GM18519 (cell line): ENCODE measurements around the gene ORM2.

ENCODE experiments used
- ATAC-seq: cut with Tn5 transposase; IDR thresholded peaks from one replicate; pipeline ENCODE4 v1.9.1; 2021; ENCODE audit warnings: mild to moderate bottlenecking, moderate library complexity; ENCODE audit not compliant: unreplicated experiment, low FRiP score

ORM2 gene

DNA sequence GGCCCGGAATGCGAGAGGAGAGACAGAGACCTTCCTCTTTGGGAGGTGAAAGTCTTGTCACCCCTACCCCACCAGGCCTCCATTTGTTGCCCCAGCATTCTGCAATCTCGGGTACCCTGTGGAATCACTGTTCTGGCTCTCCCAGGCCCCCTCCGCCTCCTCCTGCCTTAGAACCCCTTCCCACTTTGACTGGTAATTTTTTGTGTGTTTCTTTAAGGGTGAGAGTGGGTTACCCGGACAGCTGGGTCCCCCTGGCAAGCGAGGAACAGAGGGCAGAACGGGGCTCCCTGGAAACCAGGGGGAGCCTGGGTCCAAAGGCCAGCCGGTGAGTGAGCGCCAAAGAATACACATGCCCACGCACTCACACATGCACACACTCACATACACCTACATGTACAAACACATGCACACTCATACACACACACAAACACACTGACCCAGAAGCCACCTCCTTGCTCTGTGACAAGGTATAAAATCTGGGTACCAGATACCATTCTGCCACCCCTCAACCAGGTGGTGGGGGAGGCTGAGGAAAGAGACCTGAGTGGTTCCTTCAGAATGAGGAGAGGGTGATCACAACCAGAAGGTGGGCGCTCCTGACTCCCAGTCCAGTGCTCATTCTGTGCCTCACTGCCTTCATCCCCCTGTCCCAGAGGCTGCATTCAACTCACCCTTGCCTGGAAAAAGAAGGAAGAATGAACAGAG is 37.6 kb upstream of the ORM2 start:
- ATAC-seq: no peak

DNA sequence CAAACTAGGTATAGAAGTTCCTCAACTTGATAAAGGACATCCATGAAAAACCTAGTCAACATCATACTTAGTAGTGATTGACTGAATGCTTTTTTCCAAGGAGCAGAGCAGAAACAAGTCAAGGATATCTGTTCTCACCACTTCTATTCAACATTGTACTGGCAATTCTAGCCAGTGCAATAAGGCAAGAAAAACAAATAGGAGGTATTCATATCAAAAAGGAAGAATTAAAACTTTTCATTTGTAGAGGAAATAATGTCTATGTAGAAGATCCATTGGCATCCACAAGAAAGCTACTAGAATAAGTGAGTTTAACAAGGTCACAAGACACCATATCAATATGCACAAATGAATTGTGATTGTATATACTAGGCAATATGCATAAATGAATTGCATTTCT is 35.0 kb upstream of the ORM2 start:
- ATAC-seq: no peak

DNA sequence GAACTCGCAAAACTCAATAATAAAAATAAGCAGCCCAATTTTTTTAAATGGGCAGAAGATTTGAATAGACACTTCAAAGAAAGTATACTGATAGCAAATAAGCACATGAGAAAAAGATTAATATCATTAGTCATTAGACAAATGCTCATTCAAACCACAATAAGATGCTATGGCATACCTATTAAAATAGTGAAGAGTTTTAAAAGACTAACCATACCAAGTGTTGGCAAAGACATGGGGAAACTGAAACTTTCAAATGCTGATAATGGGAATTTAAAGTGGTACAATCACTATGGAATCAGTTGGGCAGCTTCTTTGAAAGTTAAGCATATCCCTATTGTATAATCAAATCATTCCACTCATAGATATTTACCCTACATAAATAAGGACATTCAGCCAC is 33.3 kb upstream of the ORM2 start:
- no peak for ATAC-seq

DNA sequence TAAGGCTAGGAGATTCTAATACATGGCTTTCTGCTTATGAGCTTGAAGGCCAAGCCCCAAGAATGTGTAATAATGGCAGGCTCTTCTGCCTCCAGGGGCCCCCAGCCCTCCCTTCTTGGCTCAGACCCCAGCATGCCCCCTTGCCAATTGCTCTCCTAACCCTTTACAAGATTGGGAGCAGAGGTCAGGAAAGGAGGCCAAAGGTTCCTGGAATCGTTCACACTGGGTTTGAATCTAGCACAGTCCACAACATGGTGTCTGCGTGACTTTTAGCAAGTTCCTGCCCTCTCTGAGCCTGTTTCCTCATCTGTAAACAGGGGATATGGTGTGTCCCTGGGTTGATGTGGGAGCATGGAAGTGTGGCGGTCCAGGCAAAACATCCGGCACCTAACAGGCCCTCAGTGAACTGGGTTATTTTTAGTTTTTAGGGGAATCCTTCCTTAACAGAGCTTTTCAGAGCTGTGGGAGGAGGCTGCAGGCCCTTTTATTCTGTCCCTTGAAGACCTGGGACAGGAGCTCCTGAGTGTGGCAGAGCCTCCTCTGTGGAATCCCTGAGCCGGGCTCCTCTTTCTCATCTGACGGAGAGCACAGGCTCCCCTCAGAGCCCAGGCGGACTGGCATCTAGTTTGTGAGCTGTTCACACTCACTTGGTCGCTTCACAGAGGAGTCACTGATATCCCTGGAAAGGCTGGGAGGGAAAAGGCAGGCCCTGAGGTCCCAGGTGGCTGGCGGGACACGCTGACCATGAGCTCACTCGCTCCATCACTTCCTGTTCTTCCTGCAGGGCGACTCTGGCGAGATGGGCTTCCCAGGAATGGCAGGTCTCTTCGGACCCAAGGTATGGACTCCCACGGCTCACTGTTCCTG is 30.1 kb upstream of the ORM2 start:
- no peak for ATAC-seq

DNA sequence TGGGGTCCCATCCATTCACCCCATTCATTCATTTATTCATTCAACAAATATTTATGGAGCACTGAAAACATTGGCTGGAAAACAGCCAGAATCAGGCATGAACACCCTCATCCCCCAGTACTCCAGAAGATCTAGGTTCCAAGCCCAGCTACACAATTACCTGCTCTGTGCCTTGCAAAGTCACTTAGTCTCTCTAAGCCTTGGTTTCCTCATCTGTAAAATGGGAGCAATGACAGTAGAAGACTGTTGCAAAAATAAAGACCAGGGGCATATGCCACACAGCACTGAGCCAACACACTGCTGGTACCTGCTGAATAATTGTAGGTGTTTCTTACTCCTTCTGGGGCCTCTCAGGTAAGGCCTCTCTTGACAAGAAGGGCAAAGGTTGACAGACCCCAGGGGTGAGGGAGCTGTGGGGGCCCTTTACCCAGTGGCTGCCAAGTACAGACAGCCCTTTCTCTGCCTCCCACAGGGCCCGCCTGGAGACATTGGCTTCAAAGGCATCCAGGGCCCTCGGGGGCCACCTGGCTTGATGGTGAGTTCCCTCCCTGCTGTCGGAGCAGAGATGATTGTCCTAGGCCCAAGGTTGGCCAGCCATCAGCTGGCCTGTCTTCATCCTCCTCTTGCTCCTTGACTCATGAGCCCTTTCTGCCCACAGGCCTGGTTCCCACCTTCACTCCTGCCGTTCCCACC is 29.4 kb upstream of the ORM2 start:
- no peak for ATAC-seq

DNA sequence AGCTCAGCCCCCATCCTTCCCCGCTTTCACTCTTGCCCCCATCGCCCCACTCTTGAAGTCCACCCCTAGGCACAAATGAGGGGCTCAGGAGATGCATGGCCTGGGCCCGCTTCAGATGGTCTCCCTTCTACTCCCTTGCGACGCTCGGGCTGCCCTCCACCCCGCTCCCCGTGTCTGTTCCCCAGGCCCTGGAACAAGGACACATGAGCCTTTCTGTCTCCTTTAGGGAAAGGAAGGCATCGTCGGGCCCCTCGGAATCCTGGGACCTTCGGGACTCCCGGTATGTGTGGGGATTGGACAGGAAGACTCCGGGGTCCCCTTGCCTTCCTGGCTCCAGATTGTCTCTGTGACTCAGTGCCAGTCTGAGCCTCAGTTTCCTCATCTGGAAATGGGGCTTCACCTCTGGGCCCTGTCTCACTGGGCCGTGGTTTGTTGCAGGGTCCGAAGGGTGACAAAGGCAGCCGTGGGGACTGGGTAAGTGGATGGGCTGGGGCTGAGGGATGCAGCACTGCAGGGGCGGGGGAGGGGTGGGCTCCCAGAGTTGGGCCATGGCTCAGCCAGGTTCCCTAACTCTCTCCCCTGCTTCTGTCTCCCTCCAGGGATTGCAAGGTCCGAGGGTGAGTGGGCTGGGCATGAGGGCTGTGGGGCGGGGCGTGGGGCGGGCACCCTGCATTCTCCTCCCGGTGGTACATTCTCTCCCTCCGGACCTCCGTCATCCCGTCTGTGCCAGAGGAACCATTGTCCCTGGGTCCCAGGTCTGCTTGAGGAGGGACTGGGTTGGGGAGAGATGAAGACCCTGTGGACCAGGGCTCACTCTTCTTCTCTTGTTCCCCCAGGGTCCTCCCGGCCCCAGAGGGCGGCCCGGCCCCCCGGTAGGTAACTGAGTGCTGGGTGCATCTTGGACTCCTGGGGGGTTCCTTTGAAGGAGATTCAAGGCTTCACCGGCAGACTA is 28.5 kb upstream of the ORM2 start:
- ATAC-seq: no peak

DNA sequence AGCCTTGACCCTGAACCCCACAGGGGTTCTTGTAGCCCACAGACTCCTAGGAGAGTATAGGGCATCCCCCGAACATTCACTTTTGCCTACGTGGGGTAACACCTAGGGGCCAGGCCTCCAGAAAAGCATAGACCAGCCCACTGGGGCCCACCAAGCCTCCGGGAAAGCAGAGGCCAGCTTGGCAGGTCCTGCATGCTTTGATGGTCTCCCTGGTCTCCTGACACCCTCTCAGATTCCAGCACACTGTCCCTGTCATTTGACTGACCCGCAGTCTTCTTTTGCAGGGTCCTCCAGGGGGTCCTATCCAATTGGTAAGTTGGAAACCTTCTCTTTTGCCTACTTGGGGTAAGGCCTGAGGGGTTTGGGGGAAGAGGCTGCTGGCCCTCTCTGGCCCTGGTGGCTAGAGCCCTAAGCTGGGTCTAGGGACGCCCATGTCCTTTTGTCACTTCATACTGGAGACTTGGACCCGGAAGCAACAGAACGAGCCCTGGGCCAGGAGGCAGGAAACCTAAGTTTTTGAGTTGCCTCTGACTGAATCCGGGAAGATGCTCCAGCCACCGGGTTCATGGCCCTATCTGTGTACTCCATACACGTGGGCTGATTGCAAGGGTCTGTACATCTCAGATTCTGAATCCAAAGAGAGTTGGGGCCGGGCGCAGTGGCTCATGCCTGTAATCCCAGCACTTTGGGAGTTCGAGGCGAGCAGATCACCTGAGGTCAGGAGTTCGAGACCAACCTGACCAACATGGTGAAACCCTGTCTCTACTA is 27.7 kb upstream of the ORM2 start:
- ATAC-seq: no peak

DNA sequence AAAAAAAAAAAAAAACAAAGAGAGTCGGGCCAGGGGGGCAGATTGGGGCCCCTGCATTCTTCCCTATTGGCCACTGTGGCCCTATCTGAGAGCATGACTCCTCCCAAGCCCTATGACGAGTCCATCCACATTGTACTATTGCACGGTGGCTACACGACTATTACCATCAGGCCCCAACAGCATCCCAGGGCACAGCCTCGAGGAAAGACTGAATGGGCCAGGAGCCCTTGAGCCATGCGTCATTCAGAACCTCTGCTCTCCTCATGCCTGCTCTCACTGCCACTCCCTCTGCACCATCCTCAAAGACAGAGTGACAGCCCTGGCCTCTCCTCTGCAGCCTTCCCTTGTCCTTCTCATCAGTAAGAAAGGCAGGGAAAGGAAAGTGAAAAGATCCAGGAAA is 26.9 kb upstream of the ORM2 start:
- no peak for ATAC-seq

DNA sequence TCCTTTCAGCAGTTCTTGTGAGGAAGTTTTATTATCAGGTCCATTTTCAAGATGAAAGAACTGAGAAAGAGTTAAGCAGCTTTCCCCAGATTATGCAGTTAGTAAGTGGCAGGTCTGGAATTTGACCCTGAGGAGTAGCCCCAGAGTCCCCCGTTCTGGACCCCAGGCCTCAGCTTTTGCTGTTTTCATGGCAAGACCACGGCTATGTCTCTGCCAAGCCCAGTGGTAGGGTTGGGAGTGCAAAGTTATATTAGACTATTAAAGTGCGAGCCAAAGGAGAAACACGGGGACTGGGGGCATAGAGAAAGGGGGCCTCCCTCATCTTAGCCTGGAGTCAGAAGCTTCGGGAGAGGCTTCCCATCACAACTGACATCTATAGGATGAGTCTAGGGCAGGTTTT is 26.1 kb upstream of the ORM2 start:
- no peak for ATAC-seq

DNA sequence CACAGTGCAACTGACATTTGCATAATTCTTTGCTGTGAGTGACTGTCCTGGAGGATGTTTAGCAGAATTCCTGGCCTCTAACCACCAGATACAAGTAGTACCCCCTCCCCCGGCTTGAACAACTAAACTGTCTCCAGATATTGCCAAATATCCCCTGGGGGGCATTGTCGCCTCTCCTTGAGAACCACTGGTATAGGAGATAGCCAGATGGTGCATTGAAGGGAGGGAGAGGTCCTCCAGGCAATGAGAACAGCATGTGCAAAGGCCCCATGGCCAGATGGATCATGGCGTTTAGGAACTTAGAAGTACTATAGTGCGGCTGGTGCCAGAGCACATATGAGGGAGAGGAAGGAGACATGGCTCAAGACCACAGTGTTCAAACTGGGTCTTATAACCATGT is 25.7 kb upstream of the ORM2 start:
- no peak for ATAC-seq

DNA sequence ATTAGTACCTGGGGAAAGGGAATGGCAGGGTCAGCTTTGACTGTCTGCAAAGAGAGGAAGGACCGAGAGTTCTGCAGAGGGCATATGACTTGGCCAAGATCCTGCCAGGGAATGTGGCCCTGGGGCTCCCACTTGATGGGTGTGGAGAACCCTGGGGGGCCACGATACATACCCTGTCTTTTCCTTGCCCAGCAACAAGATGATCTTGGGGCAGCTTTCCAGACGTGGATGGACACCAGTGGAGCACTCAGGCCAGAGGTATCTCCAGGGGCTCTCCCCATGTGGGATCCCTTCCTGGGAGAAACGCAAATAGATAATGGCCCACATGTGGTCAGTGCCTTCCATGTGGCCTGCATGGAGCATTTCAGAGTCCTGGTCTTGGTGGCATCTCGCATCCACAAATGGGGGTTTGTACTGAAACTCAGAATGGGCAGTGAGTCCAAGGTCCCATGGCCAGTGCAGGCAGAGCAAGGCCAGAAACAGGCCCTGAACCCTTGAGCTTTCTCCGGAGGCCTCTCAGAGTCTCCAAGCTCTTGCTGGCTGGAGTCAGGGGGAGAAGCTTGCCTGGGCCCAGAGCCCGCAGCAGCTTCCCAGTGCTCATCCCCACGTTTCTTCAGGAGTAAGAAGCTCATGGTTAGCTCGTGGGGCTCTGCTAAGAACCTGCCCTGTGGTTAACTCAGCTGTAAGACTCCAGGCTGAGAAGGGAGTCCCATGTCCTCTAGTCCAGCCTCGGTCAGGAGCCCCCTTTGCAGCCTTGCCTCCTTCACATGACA is 25.1 kb upstream of the ORM2 start:
- ATAC-seq: no peak

DNA sequence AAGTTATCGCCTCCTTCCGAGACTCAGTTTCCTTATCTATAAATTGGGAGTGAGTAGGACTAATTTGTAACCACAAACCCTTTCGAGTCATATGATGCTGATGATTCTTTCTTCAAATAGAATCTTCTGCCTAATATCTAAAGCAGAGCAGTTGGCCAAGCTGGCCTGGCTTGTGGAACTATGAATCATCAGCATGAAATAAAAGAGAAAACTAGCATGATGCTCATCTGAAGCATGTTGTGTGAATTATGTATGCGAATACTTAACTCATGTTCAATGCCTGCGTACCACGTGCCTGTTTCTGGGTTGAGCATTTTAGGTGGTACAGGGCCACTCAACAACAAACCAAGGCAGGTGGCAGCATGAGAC is 21.8 kb upstream of the ORM2 start:
- ATAC-seq: no peak

DNA sequence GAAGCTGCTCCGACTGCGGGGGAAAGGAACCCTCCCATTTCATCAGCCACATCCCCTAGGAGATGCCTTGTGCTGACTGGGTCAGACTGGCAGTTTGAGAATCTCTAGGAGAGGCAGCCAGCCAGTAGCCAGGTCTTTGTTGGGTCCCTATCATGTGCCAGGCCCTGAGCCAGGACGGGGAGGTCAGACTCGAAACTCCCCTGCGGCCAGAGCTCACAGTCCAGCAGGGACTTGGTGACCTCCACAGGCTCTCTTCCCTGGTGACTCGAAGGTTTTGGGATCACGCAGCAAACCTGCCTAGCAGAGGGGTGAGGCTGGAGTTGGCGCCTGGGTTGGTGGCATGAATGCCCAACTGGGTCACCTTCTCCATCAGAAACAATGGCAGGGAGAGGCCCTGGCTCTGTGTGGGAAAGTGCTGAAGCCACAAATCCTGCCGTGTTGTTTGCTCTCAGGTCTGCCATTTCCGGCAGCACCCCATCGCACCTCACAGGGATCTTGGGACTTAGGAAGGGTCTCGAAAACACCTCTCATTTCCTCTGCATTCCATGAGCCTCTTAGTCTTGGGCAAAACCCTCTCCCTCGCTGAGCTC is 21.2 kb upstream of the ORM2 start:
- ATAC-seq: no peak

DNA sequence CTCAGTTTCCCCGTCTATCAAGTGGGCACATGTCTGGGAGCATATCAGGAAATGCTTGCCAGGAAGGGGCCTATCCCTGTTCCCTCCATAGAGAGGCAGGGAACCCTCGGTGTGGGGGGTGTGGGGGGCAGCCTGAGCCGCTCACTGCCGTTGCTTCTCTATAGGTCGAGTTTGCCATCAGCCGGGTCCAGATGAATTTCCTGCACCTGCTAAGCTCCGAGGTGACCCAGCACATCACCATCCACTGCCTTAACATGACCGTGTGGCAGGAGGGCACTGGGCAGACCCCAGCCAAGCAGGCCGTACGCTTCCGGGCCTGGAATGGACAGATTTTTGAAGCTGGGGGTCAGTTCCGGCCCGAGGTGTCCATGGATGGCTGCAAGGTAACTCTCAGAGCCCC is 20.6 kb upstream of the ORM2 start:
- ATAC-seq: no peak

DNA sequence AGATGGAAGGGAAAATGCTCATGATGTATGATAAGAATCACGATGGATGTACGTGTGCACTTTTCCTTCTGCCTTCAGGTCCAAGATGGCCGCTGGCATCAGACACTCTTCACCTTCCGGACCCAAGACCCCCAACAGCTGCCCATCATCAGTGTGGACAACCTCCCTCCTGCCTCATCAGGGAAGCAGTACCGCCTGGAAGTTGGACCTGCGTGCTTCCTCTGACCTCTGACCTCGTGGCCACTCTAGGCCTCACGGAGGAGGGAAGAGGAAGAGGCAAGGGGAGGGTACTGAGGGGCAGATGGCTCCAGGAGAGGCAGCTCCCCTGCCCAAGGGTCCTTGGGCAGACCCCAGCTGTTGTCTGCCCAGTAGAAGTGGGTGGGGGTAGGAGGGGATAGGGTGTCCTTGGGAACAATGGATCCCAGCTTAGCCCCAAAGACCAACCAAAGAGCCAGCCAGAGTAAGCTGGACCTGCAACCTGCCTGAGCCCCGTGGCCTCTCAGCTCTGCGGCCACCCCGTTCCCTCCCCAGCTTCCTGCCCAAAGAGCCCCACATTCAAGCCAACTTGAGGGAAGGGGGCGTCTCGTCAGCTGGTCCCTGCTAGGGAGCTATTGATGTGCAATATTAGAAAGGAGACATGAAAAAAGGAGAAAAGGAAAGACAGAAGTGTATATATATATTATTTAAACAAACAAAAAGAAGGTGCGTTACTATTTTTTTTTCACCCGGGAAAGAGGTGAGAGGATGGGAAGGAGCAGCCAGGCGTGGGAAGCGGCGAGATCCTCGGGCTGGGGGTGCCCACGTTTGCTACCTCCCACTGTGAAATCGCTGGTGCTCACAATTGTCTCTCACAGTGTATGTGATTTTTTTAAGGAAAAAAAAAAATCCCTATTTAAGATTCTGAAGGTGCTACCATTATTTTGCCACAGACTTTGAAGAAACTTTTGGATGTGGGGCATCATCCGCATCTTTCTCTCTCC is 18.9 kb upstream of the ORM2 start:
- ATAC-seq: no peak

DNA sequence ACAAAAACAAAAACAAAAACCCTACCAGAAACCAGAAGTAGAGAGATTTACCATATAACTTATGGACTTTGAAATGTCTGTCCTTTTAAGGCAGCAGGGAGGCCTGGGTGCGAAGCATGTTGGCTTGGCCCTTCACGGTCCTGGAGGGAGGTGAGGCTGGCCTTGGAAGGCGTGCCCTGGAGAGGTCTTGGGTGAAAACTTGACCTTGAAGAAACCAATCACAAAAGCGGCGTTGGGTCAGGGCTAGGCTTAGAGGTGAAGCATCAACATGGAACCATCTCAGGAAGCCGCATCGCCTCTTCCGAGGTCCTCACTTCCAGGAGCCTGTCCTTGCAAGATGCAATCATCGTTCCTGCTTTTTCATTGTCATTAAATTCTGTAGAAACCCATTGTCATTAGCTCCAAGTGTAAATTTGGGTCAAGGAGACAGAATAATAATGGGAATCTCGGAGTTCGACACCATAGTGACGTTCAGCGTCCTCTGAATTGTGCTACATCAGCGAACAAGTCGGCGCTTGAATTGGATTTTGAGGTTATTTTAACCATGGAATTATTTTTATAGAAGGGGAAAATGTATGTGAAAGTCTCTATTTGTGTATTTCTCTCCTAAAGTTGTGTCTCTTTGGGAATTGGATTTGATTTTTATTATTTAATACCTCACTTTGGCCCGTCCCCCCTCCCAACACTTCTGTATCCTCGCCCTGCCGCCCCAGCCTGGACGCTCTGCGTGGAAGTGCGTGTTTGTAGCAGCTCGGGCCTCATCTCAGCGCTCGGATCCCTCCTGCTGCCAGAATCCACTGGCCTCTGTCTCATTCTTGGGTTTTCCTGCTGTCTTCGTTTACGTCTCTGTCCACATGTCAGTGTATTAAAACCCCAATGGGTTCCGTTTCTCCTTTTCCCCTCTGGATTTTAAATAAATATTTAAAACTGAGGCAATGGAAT is 17.8 kb upstream of the ORM2 start:
- no peak for ATAC-seq
